HAP-1 (cell line): ENCODE data around the gene SLC6A6.

Experiments used
- DNase-seq, 2 experiments: peaks; one replicate each; pipeline ENCODE4 v3.0.0-alpha.2; 2016 to 2020; ENCODE audit warnings: low spot score in 2 of 2
- H3K27me3 ChIP-seq: fragments of 250-450 bp; sonication (Bioruptor Pico); 2 replicates; pipeline ENCODE4 v1.5.1; 2020; ENCODE audit warnings: low read depth, mild to moderate bottlenecking, moderate library complexity
- H3K36me3 ChIP-seq: fragments of 250-450 bp; sonication (Bioruptor Pico); replicated peaks from 2 replicates; pipeline ENCODE4 v1.5.1; 2020; ENCODE audit warnings: mild to moderate bottlenecking
- H3K4me1 ChIP-seq: fragments of 250-450 bp; sonication (Bioruptor Pico); 2 replicates; pipeline ENCODE4 v1.5.1; 2020; ENCODE audit warnings: mild to moderate bottlenecking
- H3K4me3 ChIP-seq: fragments of 250-450 bp; sonication (Bioruptor Pico); 2 replicates; pipeline ENCODE4 v1.5.1; 2020; ENCODE audit warnings: mild to moderate bottlenecking, moderate library complexity
- H3K9me3 ChIP-seq: fragments of 250-450 bp; sonication (Bioruptor Pico); 2 replicates; pipeline ENCODE4 v1.5.1; 2020; ENCODE audit warnings: mild to moderate bottlenecking, moderate library complexity
- in situ Hi-C: fragments of 300-500 bp; cut with MboI; formaldehyde crosslinking; loops from 3 replicates; pipeline ENCODE4 v1.14.3; 2020; ENCODE audit warnings: low sequenced_read_pairs, inconsistent platforms, mixed read lengths

The SLC6A6 gene

DNA sequence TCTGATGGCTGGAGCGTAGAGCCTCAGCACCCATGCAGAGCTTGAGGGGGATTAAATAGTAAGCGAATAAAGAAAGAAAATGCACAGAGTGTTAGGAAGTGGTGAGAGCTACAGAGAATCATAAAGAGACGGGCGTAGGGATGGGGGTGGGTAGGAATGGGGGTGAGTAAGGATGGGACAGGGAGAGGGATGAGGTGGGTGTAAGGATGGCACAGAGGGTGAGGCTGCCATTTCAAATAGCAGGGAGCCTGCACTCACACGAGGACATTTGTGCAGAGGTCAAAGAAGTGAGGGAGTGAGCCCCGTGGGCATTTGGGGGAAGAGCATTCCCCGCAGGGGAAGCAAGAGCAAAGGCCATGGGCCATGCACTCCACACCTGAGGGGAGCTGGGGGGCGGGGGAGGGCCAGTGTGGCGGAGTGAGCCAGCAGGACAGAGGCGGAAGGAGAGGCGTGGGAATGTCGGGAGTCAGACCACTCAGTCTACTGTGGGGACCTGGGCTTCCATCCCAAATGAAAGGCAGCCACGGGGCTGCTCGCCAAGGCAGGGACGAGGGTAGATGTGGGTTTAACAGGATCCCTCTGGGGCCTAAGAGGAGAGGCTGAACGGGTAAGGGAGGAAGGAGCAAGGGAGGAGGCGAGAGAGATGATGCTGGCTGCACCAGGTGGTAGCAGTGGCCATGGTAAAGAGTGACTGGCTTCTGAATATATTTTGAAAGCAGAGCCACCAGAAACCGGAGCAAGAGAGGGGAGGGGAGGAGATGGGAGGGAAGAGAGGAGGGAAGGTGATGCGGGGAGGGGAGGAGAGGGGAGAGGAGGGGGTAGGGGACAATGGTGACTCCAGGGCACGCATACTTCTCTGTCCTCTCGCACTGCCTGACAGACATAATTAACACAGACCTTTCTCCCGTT lies 35.2 kb upstream of the SLC6A6 start:
- no peak for DNase-seq
- Histone ChIP-seq H3K36me3 (no peaks in the 10 kb centered on the region), H3K4me1 (peaks cover 5% of the 10 kb centered on the region; the same call in 1 of the 2 replicates), H3K4me3 (no peak overlapping the region), H3K9me3 (no peaks in the 10 kb centered on the region), H3K27me3 (no peaks in the 10 kb centered on the region)
- in situ Hi-C loops, result no loop called here

GRCh38 chr3:14368146-14368545 lies 34.3 kb upstream of the SLC6A6 start:
- no peaks in the 10 kb centered on the region for H3K36me3 ChIP-seq
- peaks cover 5% of the 10 kb centered on the region; the same call in 1 of the 2 replicates for H3K4me1 ChIP-seq
- in situ Hi-C loops, result no loop called here
- H3K27me3 ChIP-seq, result no peaks in the 10 kb centered on the region
- no peaks in the 10 kb centered on the region for H3K9me3 ChIP-seq
- DNase-seq, result no peak
- no peak overlapping the region for H3K4me3 ChIP-seq

GRCh38 chr3:14368885-14369284 lies 33.5 kb upstream of the SLC6A6 start:
- Histone ChIP-seq H3K36me3 (no peaks in the 10 kb centered on the region), H3K9me3 (no peaks in the 10 kb centered on the region), H3K27me3 (no peaks in the 10 kb centered on the region), H3K4me1 (peaks cover 5% of the 10 kb centered on the region; the same call in 1 of the 2 replicates), H3K4me3 (no peak overlapping the region)
- no peak for DNase-seq
- in situ Hi-C loops, result no loop called here

DNA sequence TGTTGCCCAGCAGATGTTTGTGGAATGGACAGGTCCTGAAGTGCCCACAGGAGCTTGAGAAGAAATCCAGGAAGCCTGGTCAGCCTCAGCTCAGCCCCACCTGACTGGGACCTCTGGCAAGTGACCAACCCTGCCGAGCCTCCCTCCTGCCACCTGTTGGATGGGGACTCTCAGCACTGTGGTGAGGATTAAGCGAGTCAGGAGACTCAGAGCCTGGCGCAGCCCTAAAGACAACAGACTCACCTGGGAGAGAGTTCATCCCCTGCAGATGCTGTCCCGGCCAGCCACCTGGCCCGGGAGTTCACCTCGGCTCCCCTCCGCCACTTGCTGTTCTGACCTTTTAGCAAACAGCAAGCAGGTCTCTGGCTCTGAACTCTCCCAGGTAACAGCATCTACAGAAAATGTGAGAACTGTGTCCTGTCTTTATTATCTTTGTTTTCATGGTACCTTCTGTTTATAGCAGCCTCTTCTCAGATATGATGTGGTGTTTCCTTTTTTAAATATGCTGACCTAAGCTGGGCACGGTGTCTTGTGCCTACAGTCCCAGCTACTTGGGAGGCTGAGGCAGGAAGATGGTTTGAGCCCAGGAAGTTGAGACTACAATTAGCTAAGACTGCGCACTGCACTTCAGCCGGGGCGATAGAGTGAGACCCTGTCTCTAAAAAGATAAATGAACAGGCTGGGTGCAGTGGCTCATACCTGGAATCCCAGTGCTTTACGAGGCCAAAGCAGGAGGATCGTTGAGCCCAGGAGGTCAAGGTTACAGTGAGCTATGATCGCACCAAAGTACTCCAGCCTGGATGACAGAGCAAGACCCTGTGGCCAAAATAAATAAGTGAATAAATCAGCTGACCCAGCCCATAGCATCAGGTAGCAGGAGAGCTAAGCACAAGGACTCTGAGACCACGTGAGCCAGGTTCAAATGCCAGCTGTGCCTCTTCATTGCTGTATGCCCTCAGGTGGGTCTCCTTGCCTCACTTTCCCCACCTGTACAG lies 32.4 kb upstream of the SLC6A6 start:
- Histone ChIP-seq H3K27me3 (no peaks in the 10 kb centered on the region), H3K4me1 (peaks cover 5% of the 10 kb centered on the region; the same call in 1 of the 2 replicates), H3K9me3 (no peaks in the 10 kb centered on the region), H3K4me3 (no peak overlapping the region), H3K36me3 (no peaks in the 10 kb centered on the region)
- in situ Hi-C loops, result no loop called here
- peak in 1 of 2 experiments; percentile 42 for DNase-seq

DNA sequence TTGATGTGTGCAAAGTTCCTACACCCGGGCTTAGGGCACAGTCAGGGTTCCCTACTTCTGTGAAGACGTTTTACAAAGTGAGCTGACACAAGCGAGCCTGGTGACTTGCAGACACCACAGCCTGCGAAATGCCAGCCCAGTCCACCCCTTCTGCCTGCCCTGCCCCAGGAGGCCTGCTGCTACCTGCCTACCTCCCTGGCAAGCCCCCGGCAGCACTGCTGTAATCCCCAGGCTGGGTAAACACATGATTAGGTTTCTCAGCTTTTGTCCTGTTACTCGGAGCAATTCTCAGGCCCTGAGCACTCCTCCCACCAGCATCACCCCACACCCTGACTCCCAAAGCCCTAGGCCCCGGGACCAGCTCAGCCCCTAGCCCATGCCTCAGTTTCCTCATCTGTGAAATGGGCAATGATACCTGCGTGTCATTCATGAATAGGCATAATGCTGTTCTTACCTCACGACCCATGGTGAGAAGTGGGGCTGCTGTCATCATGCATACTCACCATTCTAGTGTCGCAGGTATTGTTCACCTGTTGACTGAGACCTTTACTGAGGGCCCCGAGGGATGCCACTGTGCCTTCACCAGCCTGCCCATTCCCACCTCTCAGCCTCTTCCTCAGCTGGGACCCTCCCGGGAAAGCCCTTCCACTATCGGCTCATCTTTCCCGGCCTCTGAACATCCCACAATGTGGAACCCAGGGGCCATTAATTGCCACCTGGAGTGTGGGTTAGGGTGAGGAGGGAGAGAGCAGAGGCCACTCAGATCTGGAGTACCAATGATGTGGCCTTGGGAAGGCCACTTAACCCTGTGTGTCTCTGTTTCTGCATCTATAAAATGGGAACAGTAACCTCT lies 31.5 kb upstream of the SLC6A6 start:
- Histone ChIP-seq H3K36me3 (no peaks in the 10 kb centered on the region), H3K27me3 (no peaks in the 10 kb centered on the region), H3K4me3 (no peak overlapping the region), H3K9me3 (no peaks in the 10 kb centered on the region), H3K4me1 (peaks cover 5% of the 10 kb centered on the region; the same call in 1 of the 2 replicates)
- in situ Hi-C loops, result no loop called here
- DNase-seq, result no peak

DNA sequence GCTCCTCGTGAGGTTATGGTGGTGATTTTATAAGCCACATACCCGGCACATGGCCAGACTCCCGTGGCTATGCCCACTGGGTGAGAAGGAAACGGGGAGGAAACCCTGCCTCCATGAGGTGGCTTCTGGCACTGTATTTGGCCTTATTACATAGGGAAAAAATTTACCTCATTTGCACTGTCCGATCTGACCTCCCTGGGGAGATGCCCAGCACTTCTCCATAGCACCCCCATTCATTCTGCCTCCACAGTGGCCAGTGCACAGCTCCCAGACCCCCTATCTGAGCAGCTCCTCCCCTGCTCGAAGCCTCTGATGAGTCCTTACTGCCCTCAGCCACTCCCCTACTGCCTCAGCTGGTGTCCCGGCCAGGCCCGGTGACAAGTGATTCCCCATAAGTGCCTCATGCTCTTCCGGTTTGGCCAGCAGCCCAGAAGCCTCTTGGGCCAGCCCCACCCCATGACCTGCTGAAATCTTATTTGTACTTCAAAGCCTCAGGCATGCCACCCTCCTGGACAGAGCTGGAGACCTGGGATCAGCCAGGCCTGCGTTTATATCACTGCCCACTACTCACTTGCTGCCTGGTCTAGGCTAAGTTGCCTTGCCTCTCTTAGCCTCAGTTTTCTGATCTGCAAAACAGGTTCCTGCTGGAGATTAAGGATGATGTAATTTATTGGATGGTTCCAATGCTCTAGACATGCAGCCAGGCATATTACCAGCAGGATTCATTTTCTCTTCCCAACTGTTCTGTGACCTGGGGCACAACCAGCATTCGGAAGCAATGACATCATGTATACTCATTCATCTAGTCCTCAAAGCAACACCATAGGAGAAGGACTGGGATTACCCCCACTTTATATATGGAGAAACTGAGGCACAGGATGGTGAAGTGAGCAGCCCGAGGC lies 30.6 kb upstream of the SLC6A6 start:
- in situ Hi-C loops, result no loop called here
- no peak overlapping the region for H3K4me3 ChIP-seq
- H3K9me3 ChIP-seq, result no peaks in the 10 kb centered on the region
- H3K36me3 ChIP-seq, result no peaks in the 10 kb centered on the region
- peaks cover 5% of the 10 kb centered on the region; the same call in 1 of the 2 replicates for H3K4me1 ChIP-seq
- DNase-seq, result peak in 1 of 2 experiments; percentile 58
- no peaks in the 10 kb centered on the region for H3K27me3 ChIP-seq

- Histone ChIP-seq H3K36me3 (no peaks in the 10 kb centered on the region), H3K27me3 (no peaks in the 10 kb centered on the region), H3K4me3 (no peak overlapping the region), H3K4me1 (peaks cover 5% of the 10 kb centered on the region; the same call in 1 of the 2 replicates), H3K9me3 (no peaks in the 10 kb centered on the region)
- in situ Hi-C loops, result no loop called here
- no peak for DNase-seq
Observed at GRCh38 chr3:14372587-14372986, 29.8 kb upstream of the SLC6A6 start.

GRCh38 chr3:14373753-14374376 lies 28.5 kb upstream of the SLC6A6 start:
- Histone ChIP-seq H3K27me3 (no peaks in the 10 kb centered on the region), H3K4me3 (no peak overlapping the region), H3K4me1 (peaks cover 5% of the 10 kb centered on the region; the same call in 1 of the 2 replicates), H3K36me3 (no peaks in the 10 kb centered on the region), H3K9me3 (no peaks in the 10 kb centered on the region)
- in situ Hi-C loops, result no loop called here
- DNase-seq, result no peak

DNA sequence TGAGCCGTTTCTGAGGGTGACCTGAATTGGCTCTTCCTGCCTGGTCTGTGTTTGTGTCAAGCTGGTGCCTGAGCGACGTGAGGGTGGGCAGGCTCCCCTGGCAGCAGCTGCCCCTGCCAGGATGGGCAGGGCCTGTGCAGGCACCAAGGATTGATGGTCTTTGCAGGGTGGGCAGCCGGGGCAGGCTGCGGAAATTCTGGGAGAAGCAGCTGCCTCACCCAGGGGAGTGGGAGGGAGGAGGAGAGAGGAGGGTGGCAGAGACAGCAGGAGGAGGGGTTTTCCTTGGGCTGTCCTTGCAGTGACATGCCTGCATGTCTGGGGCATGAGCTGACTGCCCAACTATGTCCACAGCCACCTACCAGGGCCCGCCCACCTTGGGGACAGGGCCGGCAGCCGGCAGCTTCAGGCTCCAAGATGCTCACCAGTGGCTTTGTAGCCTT lies 27.9 kb upstream of the SLC6A6 start:
- H3K4me1 ChIP-seq, result peaks cover 5% of the 10 kb centered on the region; the same call in 1 of the 2 replicates
- no peak for DNase-seq
- H3K4me3 ChIP-seq, result no peak overlapping the region
- H3K36me3 ChIP-seq, result no peaks in the 10 kb centered on the region
- H3K9me3 ChIP-seq, result no peaks in the 10 kb centered on the region
- in situ Hi-C loops, result no loop called here
- no peaks in the 10 kb centered on the region for H3K27me3 ChIP-seq

DNA sequence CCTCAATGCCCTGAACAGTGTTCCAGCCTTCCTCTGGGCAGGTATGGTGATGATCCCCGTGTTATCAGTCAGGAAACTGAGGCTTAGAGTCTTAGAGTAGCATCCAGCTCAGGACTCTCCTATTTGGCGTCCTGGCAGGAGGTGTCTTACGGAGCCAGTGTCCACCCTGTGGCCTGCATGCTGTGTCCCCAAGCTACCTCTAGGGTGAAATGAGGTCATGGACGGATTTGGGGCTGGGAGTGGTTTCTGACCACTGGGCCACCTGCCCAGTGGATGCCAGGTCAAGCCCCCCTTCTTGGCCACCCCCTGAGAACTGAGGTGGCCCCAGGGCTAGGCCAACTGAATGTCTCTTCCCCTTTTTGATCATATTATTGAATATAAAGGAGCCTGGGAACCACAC lies 27.2 kb upstream of the SLC6A6 start:
- Histone ChIP-seq H3K36me3 (no peaks in the 10 kb centered on the region), H3K4me1 (peaks cover 5% of the 10 kb centered on the region; the same call in 1 of the 2 replicates), H3K27me3 (no peaks in the 10 kb centered on the region), H3K9me3 (no peaks in the 10 kb centered on the region), H3K4me3 (no peak overlapping the region)
- in situ Hi-C loops, result no loop called here
- DNase-seq, result no peak

- peaks cover 5% of the 10 kb centered on the region; the same call in 1 of the 2 replicates for H3K4me1 ChIP-seq
- in situ Hi-C loops, result no loop called here
- H3K36me3 ChIP-seq, result no peaks in the 10 kb centered on the region
- H3K27me3 ChIP-seq, result no peaks in the 10 kb centered on the region
- no peak overlapping the region for H3K4me3 ChIP-seq
- no peak for DNase-seq
- H3K9me3 ChIP-seq, result no peaks in the 10 kb centered on the region
Observed at GRCh38 chr3:14376348-14377043, 25.9 kb upstream of the SLC6A6 start.
